Uterus (tissue), 2 donors: Measurements from ENCODE around the gene PHLDA2.

Experiments used
- CTCF ChIP-seq, 4 experiments: fragments of 200-600 bp in 2 of 4; fragments of 450-650 bp in 2 of 4; sonication (generic) in 2 of 4; IDR thresholded peaks; one replicate each; pipeline ENCODE4 v1.5.1; 2016 to 2019; ENCODE audit warnings: antibody characterized with exemption in 4 of 4, mild to moderate bottlenecking in 2 of 4, moderate library complexity in 1 of 4
- POLR2A ChIP-seq, 2 donors: fragments of 450-650 bp; IDR thresholded peaks; one replicate each; pipeline ENCODE4 v1.6.1; 2016; ENCODE audit warnings: antibody characterized with exemption in 2 of 2, mild to moderate bottlenecking in 1 of 2, moderate library complexity in 1 of 2

GRCh38 chr11:2901854-2902783 lies 27.1 kb downstream of the PHLDA2 start:
- TF ChIP-seq CTCF (IDR thresholded peaks at IDR 0.05): no peak
- peak in 1 of 2 donors; percentile 47 for TF ChIP-seq POLR2A (IDR thresholded peaks at IDR 0.05)
